ENCODE data around the gene POLDIP2. TPM values are rescaled to one million over a fixed set of nuclear protein-coding genes. Genes with fewer than 3 reads are reported as not detected.

POLDIP2 gene
- total RNA-seq, 1 donor = 66.6 TPM

- DNase-seq (ENCODE audit: low read depth) = no peak
- no peak for TF ChIP-seq CTCF (IDR thresholded peaks at IDR 0.05; ENCODE audit: insufficient read depth, low read length)
- no peak overlapping the region for H3K4me3 ChIP-seq (ENCODE audit: low read depth, low read length)
These were observed 41.3 kb downstream of the POLDIP2 start for GRCh38 chr17:28315846-28316705.

DNA sequence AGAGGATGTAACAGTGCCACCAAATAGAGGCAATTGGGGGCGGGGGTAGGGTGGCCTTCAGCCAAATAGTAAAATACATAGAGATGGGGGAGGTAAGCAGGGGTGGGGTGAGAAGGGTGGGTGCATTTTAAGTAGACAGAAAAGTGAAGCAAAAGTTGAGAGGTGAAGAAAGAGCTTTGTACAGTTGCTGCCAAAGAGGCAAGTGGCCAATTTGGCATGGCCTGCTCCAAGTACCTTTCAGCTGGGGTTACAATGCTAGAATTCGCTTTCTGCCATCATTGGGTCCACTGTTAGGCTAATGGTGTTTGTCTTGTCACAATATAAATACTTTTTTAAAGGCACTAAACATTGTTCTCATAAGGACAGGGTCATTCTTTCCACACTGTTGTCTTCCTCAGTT, 43.5 kb downstream of the POLDIP2 start:
- DNase-seq (ENCODE audit: low read depth) = no peak
- no peak for TF ChIP-seq CTCF (IDR thresholded peaks at IDR 0.05; ENCODE audit: insufficient read depth, low read length)
- H3K4me3 ChIP-seq (ENCODE audit: low read depth, low read length) = no peak overlapping the region

GRCh38 chr17:28306954-28307401, 50.3 kb downstream of the POLDIP2 start:
- TF ChIP-seq CTCF (IDR thresholded peaks at IDR 0.05; ENCODE audit: insufficient read depth, low read length) = no peak
- DNase-seq (ENCODE audit: low read depth) = no peak
- no peak overlapping the region for H3K4me3 ChIP-seq (ENCODE audit: low read depth, low read length)

DNA sequence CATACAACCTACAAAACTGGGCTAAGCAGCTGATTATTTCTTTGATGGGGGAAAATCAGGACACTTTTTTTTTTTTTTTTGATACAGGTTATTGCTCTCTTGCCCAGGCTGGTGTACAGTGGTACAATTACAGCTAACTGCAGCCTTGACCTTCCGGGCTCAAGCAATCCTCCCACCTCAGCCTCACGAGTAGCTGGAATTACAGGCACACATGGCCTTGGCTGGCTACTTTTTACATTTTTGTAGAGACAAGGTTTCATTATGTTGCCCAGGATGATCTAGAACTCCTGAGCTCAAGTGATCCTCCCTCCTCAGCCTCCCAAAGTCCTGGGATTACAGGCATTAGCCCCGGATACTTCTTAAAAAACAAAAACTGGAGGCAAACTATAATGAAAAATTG, 58.9 kb downstream of the POLDIP2 start:
- DNase-seq (ENCODE audit: low read depth) = no peak
- TF ChIP-seq CTCF (IDR thresholded peaks at IDR 0.05; ENCODE audit: insufficient read depth, low read length) = no peak
- no peak overlapping the region for H3K4me3 ChIP-seq (ENCODE audit: low read depth, low read length)

Other genes with a start within 250 kb of the POLDIP2 start
- 14.8 and 20.5 TPM in 2 replicates for gene TMEM97, start 38.3 kb downstream of the POLDIP2 start, total RNA-seq (ENCODE audit: low replicate concordance)
- 46.9 and 59.8 TPM in 2 replicates for gene IFT20, start 22.1 kb downstream of the POLDIP2 start, total RNA-seq (ENCODE audit: low replicate concordance)
- 10.1 and 23.7 TPM in 2 replicates for gene TNFAIP1, start 21.8 kb downstream of the POLDIP2 start, total RNA-seq (ENCODE audit: low replicate concordance)
- gene SEBOX, start 7.7 kb upstream of the POLDIP2 start, total RNA-seq (ENCODE audit: low replicate concordance) = not detected in 2 replicates
- 0.09 and 0.82 TPM in 2 replicates for gene VTN, start 12.8 kb upstream of the POLDIP2 start, total RNA-seq (ENCODE audit: low replicate concordance)
- gene SARM1, start 14.2 kb upstream of the POLDIP2 start, total RNA-seq (ENCODE audit: low replicate concordance) = 7.8 and 9.0 TPM in 2 replicates
- 2.0 and 7.9 TPM in 2 replicates for gene SLC46A1, start 48.7 kb upstream of the POLDIP2 start, total RNA-seq (ENCODE audit: low replicate concordance)
- not detected in 2 replicates for gene SLC13A2, start 116.1 kb upstream of the POLDIP2 start, total RNA-seq (ENCODE audit: low replicate concordance)
- not detected in 2 replicates for gene FOXN1, start 148.8 kb upstream of the POLDIP2 start, total RNA-seq (ENCODE audit: low replicate concordance)
- gene UNC119, start 195.1 kb upstream of the POLDIP2 start, total RNA-seq (ENCODE audit: low replicate concordance) = 12.2 and 18.2 TPM in 2 replicates
- gene PIGS, start 214.0 kb upstream of the POLDIP2 start, total RNA-seq (ENCODE audit: low replicate concordance) = 15.8 and 26.9 TPM in 2 replicates
- 17.6 and 36.3 TPM in 2 replicates for gene ALDOC, start 219.4 kb upstream of the POLDIP2 start, total RNA-seq (ENCODE audit: low replicate concordance)
- 7.4 and 31.8 TPM in 2 replicates for gene SPAG5, start 241.5 kb upstream of the POLDIP2 start, total RNA-seq (ENCODE audit: low replicate concordance)